AG10803 (cell line): ENCODE data around the gene MTR.

Source experiments
- DNase-seq: peaks from one replicate; pipeline ENCODE4 v3.0.0; 2010; ENCODE audit warnings: low read depth
- H3K4me3 ChIP-seq: 2 replicates; pipeline ENCODE4 v1.5.1; 2011; ENCODE audit warnings: mild to moderate bottlenecking, low read length, control low read depth
- CTCF ChIP-seq: conservative IDR thresholded peaks from 2 replicates; pipeline ENCODE4 v1.5.1; 2011; ENCODE audit warnings: mild to moderate bottlenecking, low read length, control low read depth, inconsistent platforms

MTR gene

DNA sequence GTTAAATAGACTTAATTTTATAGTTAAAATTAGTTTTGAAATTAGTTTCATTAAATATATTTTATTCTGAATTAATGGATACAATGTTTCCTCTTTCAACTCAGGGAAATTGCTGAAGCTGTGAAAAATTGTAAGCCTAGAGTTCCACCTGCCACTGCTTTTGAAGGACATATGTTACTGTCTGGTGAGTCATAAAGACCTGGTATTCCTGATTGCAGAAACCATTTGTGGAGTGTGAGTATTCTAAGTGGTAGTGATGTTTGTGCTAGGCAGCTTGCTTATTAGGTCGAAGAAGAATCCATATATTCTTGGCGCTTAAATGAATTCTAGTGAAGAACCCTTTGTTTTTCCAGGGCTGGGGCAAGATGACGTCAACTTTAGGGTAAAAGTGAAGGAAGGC, 34.0 kb downstream of the MTR start:
- TF ChIP-seq CTCF = no peak
- no peak for DNase-seq
- no peak overlapping the region for H3K4me3 ChIP-seq

- DNase-seq = no peak
- TF ChIP-seq CTCF = no peak
- no peak overlapping the region for H3K4me3 ChIP-seq
These were observed 35.0 kb downstream of the MTR start for GRCh38 chr1:236830116-236830515.

GRCh38 chr1:236830560-236830959, 35.5 kb downstream of the MTR start:
- no peak for DNase-seq
- TF ChIP-seq CTCF = no peak
- no peak overlapping the region for H3K4me3 ChIP-seq

DNA sequence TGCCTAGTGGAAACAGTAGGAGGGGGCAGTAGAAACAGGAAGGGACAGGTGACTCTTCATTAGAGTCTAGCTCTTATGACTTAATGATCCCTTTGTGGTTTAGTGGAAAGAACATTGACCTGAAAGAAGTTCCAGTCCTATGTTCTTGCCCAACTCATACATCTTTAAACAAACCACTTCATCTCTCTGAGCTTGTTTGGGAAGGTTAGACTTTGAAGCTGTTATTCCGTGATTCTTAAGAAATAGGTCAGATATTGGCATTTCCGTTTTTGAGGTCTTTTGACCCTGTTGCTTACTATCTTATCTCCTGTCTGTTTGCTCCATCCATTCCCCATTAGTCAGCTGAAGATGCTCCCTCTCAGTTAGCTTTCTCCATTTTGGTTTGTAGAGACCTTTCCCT, 38.5 kb downstream of the MTR start:
- DNase-seq = no peak
- no peak overlapping the region for H3K4me3 ChIP-seq
- TF ChIP-seq CTCF = no peak

DNA sequence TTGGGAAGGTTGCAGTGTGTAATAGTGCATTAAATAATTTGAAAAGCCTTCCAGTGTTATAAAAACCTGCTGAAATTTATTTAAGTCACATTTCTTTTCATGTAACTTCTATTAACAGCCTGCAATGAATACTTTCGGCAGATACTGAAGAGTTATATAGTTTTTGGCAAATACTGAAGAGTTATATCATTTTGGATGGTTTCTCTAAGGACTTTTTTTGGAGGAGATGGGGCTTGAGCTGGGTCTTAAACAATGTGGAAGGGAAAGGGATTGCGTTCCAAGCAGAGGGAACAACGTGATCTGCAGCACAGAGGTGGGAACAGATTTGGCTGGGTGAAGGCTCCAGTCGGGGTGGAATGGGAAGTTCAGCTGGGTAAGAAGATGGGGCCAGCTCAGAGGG, 39.8 kb downstream of the MTR start:
- H3K4me3 ChIP-seq = no peak overlapping the region
- TF ChIP-seq CTCF = no peak
- no peak for DNase-seq

- TF ChIP-seq CTCF = no peak
- H3K4me3 ChIP-seq = no peak overlapping the region
- no peak for DNase-seq
These were observed 40.4 kb downstream of the MTR start for GRCh38 chr1:236835491-236835890.

DNA sequence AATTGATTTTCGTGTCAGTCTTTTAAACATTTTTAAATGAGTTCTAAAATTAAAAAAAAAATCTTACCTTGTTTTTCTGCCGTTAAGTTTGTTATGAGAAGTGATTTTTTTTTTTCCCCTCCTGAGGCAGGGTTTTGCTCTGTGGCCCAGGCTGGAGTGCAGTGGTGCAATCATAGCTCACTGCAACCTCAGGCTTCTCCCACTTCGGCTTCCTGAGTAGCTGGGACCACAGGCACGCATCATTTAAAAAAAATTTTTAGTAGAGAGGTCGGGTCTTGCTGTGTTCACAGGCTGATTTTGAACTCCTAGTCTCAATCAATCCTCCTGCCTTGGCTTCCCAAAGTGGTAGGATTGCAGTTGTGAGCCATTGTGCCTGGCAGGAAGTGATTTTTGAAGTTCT, 41.1 kb downstream of the MTR start:
- no peak for DNase-seq
- no peak overlapping the region for H3K4me3 ChIP-seq
- TF ChIP-seq CTCF = no peak
